Measurements from ENCODE around the gene NFIA.
A peak's percentile ranks its signal among the peaks of the same experiment; 100 is the strongest.

NFIA gene

GRCh38 chr1:61098906-61099437 lies 16.6 kb downstream of the NFIA start:
- DNase-seq: no peak

GRCh38 chr1:61100578-61100977 lies 18.2 kb downstream of the NFIA start:
- no peak for DNase-seq

GRCh38 chr1:61101536-61101935 lies 19.2 kb downstream of the NFIA start:
- DNase-seq: no peak

- DNase-seq: no peak
Measured at GRCh38 chr1:61102041-61102440, 19.7 kb downstream of the NFIA start.

GRCh38 chr1:61102621-61103020 lies 20.3 kb downstream of the NFIA start:
- DNase-seq: no peak

GRCh38 chr1:61104220-61104671 lies 21.9 kb downstream of the NFIA start:
- DNase-seq: no peak

- no peak for DNase-seq
Measured at GRCh38 chr1:61107638-61108037, 25.3 kb downstream of the NFIA start.

- DNase-seq: no peak
Measured at GRCh38 chr1:61109158-61109557, 26.8 kb downstream of the NFIA start.

- no peak for DNase-seq
Measured at GRCh38 chr1:61109910-61110309, 27.5 kb downstream of the NFIA start.

GRCh38 chr1:61110554-61110953 lies 28.2 kb downstream of the NFIA start:
- DNase-seq: no peak

- DNase-seq: no peak
Measured at GRCh38 chr1:61111084-61112004, 29.0 kb downstream of the NFIA start.

GRCh38 chr1:61114178-61114870 lies 32.0 kb downstream of the NFIA start:
- no peak for DNase-seq

GRCh38 chr1:61115436-61115835 lies 33.1 kb downstream of the NFIA start:
- DNase-seq: no peak

- DNase-seq: no peak
Measured at GRCh38 chr1:61116421-61116820, 34.1 kb downstream of the NFIA start.

GRCh38 chr1:61117283-61117682 lies 34.9 kb downstream of the NFIA start:
- no peak for DNase-seq

- no peak for DNase-seq
Measured at GRCh38 chr1:61119085-61119484, 36.7 kb downstream of the NFIA start.

GRCh38 chr1:61120246-61120840 lies 38.0 kb downstream of the NFIA start:
- no peak for DNase-seq

GRCh38 chr1:61120998-61121397 lies 38.6 kb downstream of the NFIA start:
- peak in 1 of 56 donors; percentile 20 for DNase-seq

GRCh38 chr1:61121631-61122030 lies 39.3 kb downstream of the NFIA start:
- no peak for DNase-seq

- no peak for DNase-seq
Measured at GRCh38 chr1:61122389-61122788, 40.0 kb downstream of the NFIA start.

GRCh38 chr1:61123326-61123725 lies 41.0 kb downstream of the NFIA start:
- no peak for DNase-seq

GRCh38 chr1:61124078-61124477 lies 41.7 kb downstream of the NFIA start:
- no peak for DNase-seq

Measured in nucleus accumbens (tissue), 56 donors.